ENCODE measurements around the gene ADM5. TPM values are rescaled to one million over a fixed set of nuclear protein-coding genes. Genes with fewer than 3 reads are reported as not detected.
A peak's percentile ranks its signal among the peaks of the same experiment; 100 is the strongest.

Gene ADM5
- polyA plus RNA-seq, 2 of the 4 experiments (the other 2 are of a cell fraction): 2.0 to 4.3 TPM

DNA sequence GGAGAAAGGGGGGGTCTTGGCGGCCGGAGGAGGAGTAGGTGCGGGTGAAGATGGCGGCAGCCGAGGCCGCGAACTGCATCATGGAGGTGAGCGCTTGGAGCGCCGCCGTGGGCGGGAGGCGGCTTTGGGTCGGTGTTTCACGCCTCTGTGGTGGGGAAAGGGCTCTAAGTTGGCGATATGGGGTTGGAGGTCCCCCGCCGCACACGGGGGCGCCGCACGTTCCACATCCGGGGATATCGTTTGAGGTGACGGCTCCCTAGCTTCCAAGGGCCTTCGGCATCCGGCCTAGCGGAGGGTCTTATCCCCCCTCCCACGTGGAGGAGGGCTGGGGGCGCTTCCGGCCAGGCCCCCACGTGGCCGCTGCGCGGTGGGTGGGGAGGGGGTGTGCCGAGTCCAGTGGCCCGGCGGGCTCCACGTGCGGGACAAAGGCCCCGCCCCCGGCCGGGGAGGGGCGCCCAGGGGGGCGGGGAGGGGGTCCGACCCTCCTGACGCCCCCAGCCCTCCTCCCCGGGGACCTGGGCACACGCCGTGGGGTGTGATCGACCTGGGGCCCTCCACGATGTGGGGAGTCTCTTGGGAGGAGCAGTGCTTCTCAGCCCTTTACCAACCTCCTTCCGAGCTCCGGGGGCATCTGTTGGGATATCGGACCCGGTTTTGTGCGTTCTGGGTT lies 12.0 kb upstream of the ADM5 start, which contains the start of gene PRMT1 (continued):
- TF ChIP-seq ZSCAN20 (CRISPR knock-in tag; IDR thresholded peaks at IDR 0.05) (no peak), CBX8 (IDR thresholded peaks at IDR 0.05) (no peak), CHD4 (IDR thresholded peaks at IDR 0.05; ENCODE audit: borderline replicate concordance) (no peak), FOSL2 (IDR thresholded peaks at IDR 0.05) (no peak), FOSL2 (CRISPR knock-in tag; IDR thresholded peaks at IDR 0.05) (no peak; the same call in 1 of the 2 replicates), HOXB13 (CRISPR knock-in tag; IDR thresholded peaks at IDR 0.05; ENCODE audit: low read depth) (no peak), MAZ (IDR thresholded peaks at IDR 0.05; ENCODE audit: borderline replicate concordance, low read depth, low read length) (0 out of 2 replicates have a peak, but pooled peaks have one; percentile 55), POLR2AphosphoS2 (conservative IDR thresholded peaks at IDR 0.05; ENCODE audit: low read length) (0 out of 2 replicates have a peak, but pooled peaks have one; percentile 2), EHF (CRISPR knock-in tag; IDR thresholded peaks at IDR 0.05) (no peak), KDM1A (IDR thresholded peaks at IDR 0.05; ENCODE audit: low read depth) (no peak), ZFP36 (IDR thresholded peaks at IDR 0.05; ENCODE audit: borderline replicate concordance, partially characterized antibody) (no peak), ZC3H11A (IDR thresholded peaks at IDR 0.05) (no peak), RNF2 (IDR thresholded peaks at IDR 0.05; ENCODE audit: borderline replicate concordance, low read depth) (no peak), TFCP2L1 (CRISPR knock-in tag; IDR thresholded peaks at IDR 0.05) (peak; percentile 97; the same call in 1 of the 2 replicates), HOXB5 (CRISPR knock-in tag; IDR thresholded peaks at IDR 0.05) (0 out of 2 replicates have a peak, but pooled peaks have one; percentile 31), TP53 (CRISPR knock-in tag; IDR thresholded peaks at IDR 0.05) (peak; percentile 95), FOSB (CRISPR knock-in tag; IDR thresholded peaks at IDR 0.05) (peak; percentile 85; the same call in 1 of the 2 replicates), HMGXB4 (CRISPR knock-in tag; IDR thresholded peaks at IDR 0.05; ENCODE audit: borderline replicate concordance) (peak; percentile 78; the same call in 1 of the 2 replicates), RAD21 (conservative IDR thresholded peaks at IDR 0.05 in 1 of 2, IDR thresholded peaks at IDR 0.05 in 1 of 2) (no peak), HES2 (IDR thresholded peaks at IDR 0.05) (no peak), MYC (IDR thresholded peaks at IDR 0.05; ENCODE audit: borderline replicate concordance, low read length) (peak; percentile 98)
- TF ChIP-seq, protein P1, sequence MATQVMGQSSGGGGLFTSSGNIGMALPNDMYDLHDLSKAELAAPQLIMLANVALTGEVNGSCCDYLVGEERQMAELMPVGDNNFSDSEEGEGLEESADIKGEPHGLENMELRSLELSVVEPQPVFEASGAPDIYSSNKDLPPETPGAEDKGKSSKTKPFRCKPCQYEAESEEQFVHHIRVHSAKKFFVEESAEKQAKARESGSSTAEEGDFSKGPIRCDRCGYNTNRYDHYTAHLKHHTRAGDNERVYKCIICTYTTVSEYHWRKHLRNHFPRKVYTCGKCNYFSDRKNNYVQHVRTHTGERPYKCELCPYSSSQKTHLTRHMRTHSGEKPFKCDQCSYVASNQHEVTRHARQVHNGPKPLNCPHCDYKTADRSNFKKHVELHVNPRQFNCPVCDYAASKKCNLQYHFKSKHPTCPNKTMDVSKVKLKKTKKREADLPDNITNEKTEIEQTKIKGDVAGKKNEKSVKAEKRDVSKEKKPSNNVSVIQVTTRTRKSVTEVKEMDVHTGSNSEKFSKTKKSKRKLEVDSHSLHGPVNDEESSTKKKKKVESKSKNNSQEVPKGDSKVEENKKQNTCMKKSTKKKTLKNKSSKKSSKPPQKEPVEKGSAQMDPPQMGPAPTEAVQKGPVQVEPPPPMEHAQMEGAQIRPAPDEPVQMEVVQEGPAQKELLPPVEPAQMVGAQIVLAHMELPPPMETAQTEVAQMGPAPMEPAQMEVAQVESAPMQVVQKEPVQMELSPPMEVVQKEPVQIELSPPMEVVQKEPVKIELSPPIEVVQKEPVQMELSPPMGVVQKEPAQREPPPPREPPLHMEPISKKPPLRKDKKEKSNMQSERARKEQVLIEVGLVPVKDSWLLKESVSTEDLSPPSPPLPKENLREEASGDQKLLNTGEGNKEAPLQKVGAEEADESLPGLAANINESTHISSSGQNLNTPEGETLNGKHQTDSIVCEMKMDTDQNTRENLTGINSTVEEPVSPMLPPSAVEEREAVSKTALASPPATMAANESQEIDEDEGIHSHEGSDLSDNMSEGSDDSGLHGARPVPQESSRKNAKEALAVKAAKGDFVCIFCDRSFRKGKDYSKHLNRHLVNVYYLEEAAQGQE (IDR thresholded peaks at IDR 0.05): no peak
- TF ChIP-seq, protein P2, sequence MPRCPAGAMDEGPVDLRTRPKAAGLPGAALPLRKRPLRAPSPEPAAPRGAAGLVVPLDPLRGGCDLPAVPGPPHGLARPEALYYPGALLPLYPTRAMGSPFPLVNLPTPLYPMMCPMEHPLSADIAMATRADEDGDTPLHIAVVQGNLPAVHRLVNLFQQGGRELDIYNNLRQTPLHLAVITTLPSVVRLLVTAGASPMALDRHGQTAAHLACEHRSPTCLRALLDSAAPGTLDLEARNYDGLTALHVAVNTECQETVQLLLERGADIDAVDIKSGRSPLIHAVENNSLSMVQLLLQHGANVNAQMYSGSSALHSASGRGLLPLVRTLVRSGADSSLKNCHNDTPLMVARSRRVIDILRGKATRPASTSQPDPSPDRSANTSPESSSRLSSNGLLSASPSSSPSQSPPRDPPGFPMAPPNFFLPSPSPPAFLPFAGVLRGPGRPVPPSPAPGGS (IDR thresholded peaks at IDR 0.05): peak; percentile 82; the same call in 1 of the 3 replicates
- TF ChIP-seq, protein P3, sequence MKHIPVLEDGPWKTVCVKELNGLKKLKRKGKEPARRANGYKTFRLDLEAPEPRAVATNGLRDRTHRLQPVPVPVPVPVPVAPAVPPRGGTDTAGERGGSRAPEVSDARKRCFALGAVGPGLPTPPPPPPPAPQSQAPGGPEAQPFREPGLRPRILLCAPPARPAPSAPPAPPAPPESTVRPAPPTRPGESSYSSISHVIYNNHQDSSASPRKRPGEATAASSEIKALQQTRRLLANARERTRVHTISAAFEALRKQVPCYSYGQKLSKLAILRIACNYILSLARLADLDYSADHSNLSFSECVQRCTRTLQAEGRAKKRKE (CRISPR knock-in tag; IDR thresholded peaks at IDR 0.05; ENCODE audit: low read depth): peak; percentile 67; the same call in 1 of the 2 replicates
- TF ChIP-seq, protein P4, sequence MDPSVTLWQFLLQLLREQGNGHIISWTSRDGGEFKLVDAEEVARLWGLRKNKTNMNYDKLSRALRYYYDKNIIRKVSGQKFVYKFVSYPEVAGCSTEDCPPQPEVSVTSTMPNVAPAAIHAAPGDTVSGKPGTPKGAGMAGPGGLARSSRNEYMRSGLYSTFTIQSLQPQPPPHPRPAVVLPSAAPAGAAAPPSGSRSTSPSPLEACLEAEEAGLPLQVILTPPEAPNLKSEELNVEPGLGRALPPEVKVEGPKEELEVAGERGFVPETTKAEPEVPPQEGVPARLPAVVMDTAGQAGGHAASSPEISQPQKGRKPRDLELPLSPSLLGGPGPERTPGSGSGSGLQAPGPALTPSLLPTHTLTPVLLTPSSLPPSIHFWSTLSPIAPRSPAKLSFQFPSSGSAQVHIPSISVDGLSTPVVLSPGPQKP (IDR thresholded peaks at IDR 0.05; ENCODE audit: low read depth, low read length): no peak
- TF ChIP-seq, protein P5, sequence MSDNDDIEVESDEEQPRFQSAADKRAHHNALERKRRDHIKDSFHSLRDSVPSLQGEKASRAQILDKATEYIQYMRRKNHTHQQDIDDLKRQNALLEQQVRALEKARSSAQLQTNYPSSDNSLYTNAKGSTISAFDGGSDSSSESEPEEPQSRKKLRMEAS (IDR thresholded peaks at IDR 0.05): peak; percentile 98
